Breast epithelium (tissue), 3 donors: ENCODE results near the gene CTNNA1.

Source experiments
- CTCF ChIP-seq, 3 donors: fragments of 450-650 bp; IDR thresholded peaks; one replicate each; pipeline ENCODE4 v1.5.1; 2016 to 2017; ENCODE audit warnings: antibody characterized with exemption in 3 of 3, mild to moderate bottlenecking in 3 of 3, moderate library complexity in 3 of 3
- POLR2A ChIP-seq: fragments of 450-650 bp; IDR thresholded peaks from one replicate; pipeline ENCODE4 v1.6.1; 2016; ENCODE audit warnings: antibody characterized with exemption, mild to moderate bottlenecking, moderate library complexity
- POLR2AphosphoS5 ChIP-seq, 3 donors: sonication (generic); formaldehyde crosslinking; IDR thresholded peaks; one replicate each; pipeline ENCODE4 v1.6.1; 2017; ENCODE audit warnings: antibody characterized with exemption in 3 of 3

DNA sequence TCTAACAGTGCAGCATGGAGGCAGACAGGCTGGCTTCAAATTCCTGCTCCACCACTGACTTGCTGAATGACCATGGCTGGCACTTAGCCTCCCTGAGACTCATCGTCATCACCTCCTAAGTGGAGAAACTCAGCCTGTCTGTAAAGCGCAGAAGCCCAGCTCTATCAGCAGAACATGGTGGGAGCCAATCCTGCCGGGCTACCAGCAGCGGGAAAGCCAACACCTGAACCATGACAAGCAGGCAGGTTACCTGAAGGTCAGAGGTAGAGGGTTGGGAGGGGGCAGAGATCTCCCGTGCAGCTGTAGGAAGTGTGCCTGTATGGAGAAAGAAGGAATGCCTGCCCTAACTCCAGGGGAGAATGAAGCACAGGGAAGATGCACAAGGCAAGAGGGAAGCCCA lies 194.6 kb downstream of the CTNNA1 start:
- TF ChIP-seq POLR2A (no peak), CTCF (IDR thresholded peaks at IDR 0.05) (no peak), POLR2AphosphoS5 (IDR thresholded peaks at IDR 0.05) (no peak)
